Vagina (tissue), 2 donors: ENCODE results near the gene MAGI3.

Source experiments
- CTCF ChIP-seq, 3 experiments: fragments of 450-650 bp in 2 of 3; fragments of 200-600 bp in 1 of 3; sonication (generic) in 1 of 3; IDR thresholded peaks; one replicate each; pipeline ENCODE4 v1.5.1; 2017 to 2019; ENCODE audit warnings: antibody characterized with exemption in 3 of 3, mild to moderate bottlenecking in 2 of 3, moderate library complexity in 2 of 3
- POLR2AphosphoS5 ChIP-seq, 2 donors: sonication (generic); formaldehyde crosslinking; IDR thresholded peaks; one replicate each; pipeline ENCODE4 v1.9.0; 2017; ENCODE audit warnings: antibody characterized with exemption in 2 of 2, mild to moderate bottlenecking in 2 of 2, low read depth in 1 of 2; ENCODE audit not compliant: insufficient read depth in 1 of 2

GRCh38 chr1:113508364-113509164 is 118.2 kb downstream of the MAGI3 start:
- TF ChIP-seq CTCF (IDR thresholded peaks at IDR 0.05): no peak
- TF ChIP-seq POLR2AphosphoS5 (IDR thresholded peaks at IDR 0.05; ENCODE audit: insufficient read depth in 1 of 2, low read depth in 1 of 2): no peak
